ENCODE measurements around the gene PCCA. TPM values are rescaled to one million over a fixed set of nuclear protein-coding genes. Genes with fewer than 3 reads are reported as not detected.

Gene PCCA
- total and polyA plus RNA-seq, 4 donors, result 30.1 to 160 (median 76.3) TPM

GRCh38 chr13:100528820-100529219 is 439.9 kb downstream of the PCCA start:
- Histone ChIP-seq H3K9ac (ENCODE audit: low read depth in 1 of 2, low read length in 2 of 2) (no peak overlapping the region), H3K9me3 (ENCODE audit: control insufficient read depth in 4 of 4, low read length in 3 of 4) (no peaks in the 10 kb centered on the region), H3K27me3 (ENCODE audit: control insufficient read depth in 4 of 4, insufficient read depth in 4 of 4, low read length in 3 of 4) (no peaks in the 10 kb centered on the region), H3K4me3 (ENCODE audit: low read depth in 1 of 3, low read length in 3 of 3) (no peak overlapping the region), H3K4me1 (ENCODE audit: control insufficient read depth in 4 of 4, insufficient read depth in 4 of 4, low read length in 3 of 4) (peaks cover 10 to 62% (median 45%) of the 10 kb centered on the region in 4 donors), H3K36me3 (ENCODE audit: control insufficient read depth in 4 of 4, insufficient read depth in 3 of 4, low read depth in 1 of 4, low read length in 3 of 4) (peaks cover 0 to 14% (median 4%) of the 10 kb centered on the region in 4 donors), H3K27ac (ENCODE audit: low read depth in 1 of 2, low read length in 2 of 2) (no peak overlapping the region)
- TF ChIP-seq MAX (IDR thresholded peaks at IDR 0.05) (no peak), REST (IDR thresholded peaks at IDR 0.05) (no peak), EGR1 (IDR thresholded peaks at IDR 0.05; ENCODE audit: low read depth in 2 of 2) (no peak), TAF1 (conservative IDR thresholded peaks at IDR 0.05) (no peak), RXRA (IDR thresholded peaks at IDR 0.05) (no peak), YY1 (IDR thresholded peaks at IDR 0.05) (no peak), NR2F2 (IDR thresholded peaks at IDR 0.05) (no peak), CTCF (IDR thresholded peaks at IDR 0.05; ENCODE audit: low read depth, low read length, missing input control) (no peak), FOXA2 (IDR thresholded peaks at IDR 0.05) (no peak), HNF4A (conservative IDR thresholded peaks at IDR 0.05) (no peak), ATF3 (IDR thresholded peaks at IDR 0.05) (no peak), RAD21 (IDR thresholded peaks at IDR 0.05) (no peak), HNF4G (IDR thresholded peaks at IDR 0.05) (no peak), JUND (IDR thresholded peaks at IDR 0.05) (no peak), SP1 (IDR thresholded peaks at IDR 0.05) (no peak), GABPA (IDR thresholded peaks at IDR 0.05 in 1 of 2, conservative IDR thresholded peaks at IDR 0.05 in 1 of 2) (no peak), ZBTB33 (IDR thresholded peaks at IDR 0.05) (no peak), FOXA1 (IDR thresholded peaks at IDR 0.05) (no peak)
- no peak for DNase-seq (ENCODE audit: low spot score)
- 95% methylated on average over 11 of the region's 11 CpGs for WGBS

Measured in liver (tissue), 9 donors.